HepG2 (cell line): Measurements from ENCODE around the gene ADGRE3. TPM values are rescaled to one million over a fixed set of nuclear protein-coding genes. Genes with fewer than 3 reads are reported as not detected.
A peak's percentile ranks its signal among the peaks of the same experiment; 100 is the strongest.

Source experiments
- ATAC-seq: fragments of 200-7000 bp; cut with Tn5 transposase; 3 replicates; pipeline ENCODE4 v1.9.1; 2020; ENCODE audit warnings: mild to moderate bottlenecking, moderate library complexity
- BruUV-seq: library from RNA; stranded (reverse); fragments of 400-500 nt; replicated peaks from 2 replicates; lab custom pipeline; 2021; lab: Mats Ljungman, UMichigan
- CTCF ChIA-PET: fragments of 300-600 bp; formaldehyde crosslinking; extraction: SDS; loops from one replicate; lab custom pipeline; 2021; ENCODE audit warnings: low total read pairs, inconsistent platforms, low intra/inter-chr PET ratio; lab: Yijun Ruan, JAX
- POLR2A ChIA-PET: fragments of 350-600 bp; sonication (Branson Sonifier 250); formaldehyde crosslinking; loops from one replicate; lab custom pipeline; 2020; ENCODE audit warnings: antibody characterized with exemption, inconsistent platforms; lab: Yijun Ruan, JAX
- DNase-seq: peaks from one replicate; pipeline ENCODE4 v3.0.0-alpha.2; 2015; ENCODE audit warnings: low spot score
- FAIRE-seq: peaks from 3 replicates; lab custom pipeline; 2011; peaks lifted over from hg19 to GRCh38; lab: Jason Lieb, UNC
- H2AFZ ChIP-seq: one replicate; pipeline ENCODE4 v1.6.1; 2011; ENCODE audit warnings: low read length, inconsistent platforms
- H3K27ac ChIP-seq: fragments of 300-600 bp; 3 replicates; pipeline ENCODE4 v1.8.0; 2011; ENCODE audit warnings: mixed run types, mild to moderate bottlenecking, mixed read lengths, low read length, inconsistent platforms; ENCODE audit not compliant: insufficient read depth; ENCODE audit errors: extremely low read length
- H3K27me3 ChIP-seq, 2 experiments: fragments of 200-600 bp in 1 of 2; 2 replicates in 1 of 2; 3 replicates in 1 of 2; pipeline versions ENCODE4 v1.6.0 to v1.8.0; 2011; ENCODE audit warnings: low read length in 2 of 2, mild to moderate bottlenecking in 2 of 2, moderate library complexity in 2 of 2, inconsistent platforms in 1 of 2; ENCODE audit not compliant: insufficient read depth in 2 of 2, control insufficient read depth in 1 of 2
- H3K36me3 ChIP-seq, 2 experiments: fragments of 200-600 bp in 1 of 2; replicated peaks in 1 of 2; 2 replicates in 1 of 2; 3 replicates in 1 of 2; pipeline versions ENCODE4 v1.5.1 to v1.8.0; 2011; ENCODE audit warnings: low read length in 2 of 2, inconsistent platforms in 1 of 2; ENCODE audit not compliant: insufficient read depth in 2 of 2, control insufficient read depth in 1 of 2
- H3K4me1 ChIP-seq: 2 replicates; pipeline ENCODE4 v1.5.1; 2012; ENCODE audit warnings: low read length, inconsistent platforms; ENCODE audit not compliant: insufficient read depth
- H3K4me2 ChIP-seq: 2 replicates; pipeline ENCODE4 v1.6.0; 2011; ENCODE audit warnings: low read depth, low read length, inconsistent platforms
- H3K4me3 ChIP-seq, 3 experiments: fragments of 200-600 bp in 1 of 3; sonication (generic), shearing (Covaris generic) in 1 of 3; replicated peaks in 1 of 3; 2 replicates each; pipeline ENCODE4 v1.5.1; 2011 to 2016; ENCODE audit warnings: low read length in 3 of 3, inconsistent platforms in 2 of 3, low read depth in 2 of 3, mild to moderate bottlenecking in 2 of 3, control low read depth in 1 of 3, mixed read lengths in 1 of 3; ENCODE audit not compliant: insufficient read depth in 1 of 3
- H3K79me2 ChIP-seq: one replicate; pipeline ENCODE4 v1.6.1; 2011; ENCODE audit warnings: low read length, inconsistent platforms; ENCODE audit not compliant: insufficient read depth
- H3K9ac ChIP-seq: 2 replicates; pipeline ENCODE4 v1.6.0; 2011; ENCODE audit warnings: mild to moderate bottlenecking, low read depth, low read length, inconsistent platforms; ENCODE audit not compliant: insufficient read depth
- H3K9me3 ChIP-seq: 2 replicates; pipeline ENCODE4 v1.5.1; 2012; ENCODE audit warnings: mild to moderate bottlenecking, low read length
- H4K20me1 ChIP-seq: 2 replicates; pipeline ENCODE4 v1.6.0; 2011; ENCODE audit warnings: inconsistent platforms, mild to moderate bottlenecking, low read length, moderate library complexity; ENCODE audit not compliant: insufficient read depth
- CBX1 ChIP-seq: IDR thresholded peaks from one replicate; pipeline ENCODE4 v1.6.1; 2016; ENCODE audit warnings: antibody characterized with exemption, low read depth
- CBX2 ChIP-seq, 2 experiments: fragments of 200-600 bp in 1 of 2; sonication (generic); formaldehyde crosslinking in 1 of 2; IDR thresholded peaks; 2 replicates each; pipeline versions ENCODE4 v1.7.0 to v1.8.1; 2018 to 2022; ENCODE audit warnings: low read depth in 2 of 2, low read length in 1 of 2, mild to moderate bottlenecking in 1 of 2, missing genetic modification reagents in 1 of 2
- FOXK1 ChIP-seq: sonication (generic); formaldehyde crosslinking; IDR thresholded peaks from 2 replicates; pipeline ENCODE4 v1.4.0; 2020; ENCODE audit warnings: low read depth, missing genetic modification reagents, borderline replicate concordance
- HNRNPLL ChIP-seq: fragments of 200-400 bp; formaldehyde crosslinking; IDR thresholded peaks from 2 replicates; pipeline ENCODE4 v1.6.1; 2017; ENCODE audit warnings: mild to moderate bottlenecking, low read depth, low read length; ENCODE audit not compliant: poor library complexity, severe bottlenecking
- MBNL3 ChIP-seq: fragments of 250-450 bp; sonication (Bioruptor Pico); conservative IDR thresholded peaks from 2 replicates; pipeline ENCODE4 v1.8.0; 2022; ENCODE audit warnings: mild to moderate bottlenecking, inconsistent platforms
- MED8 ChIP-seq: sonication (generic); formaldehyde crosslinking; IDR thresholded peaks from 2 replicates; pipeline ENCODE4 v1.8.1; 2023; ENCODE audit warnings: mild to moderate bottlenecking, missing genetic modification reagents; ENCODE audit not compliant: insufficient replicate concordance
- NR0B2 ChIP-seq: sonication (generic); formaldehyde crosslinking; IDR thresholded peaks from 2 replicates; pipeline ENCODE4 v1.4.0; 2020; ENCODE audit warnings: mild to moderate bottlenecking, missing genetic modification reagents
- PHF20 ChIP-seq: sonication (generic); formaldehyde crosslinking; IDR thresholded peaks from 2 replicates; pipeline ENCODE4 v1.5.0; 2020; ENCODE audit warnings: mild to moderate bottlenecking, missing genetic modification reagents
- STAT5B ChIP-seq: sonication (generic); formaldehyde crosslinking; IDR thresholded peaks from 2 replicates; pipeline ENCODE4 v1.4.0; 2020; ENCODE audit warnings: missing genetic modification reagents
- TEAD3 ChIP-seq: optimal IDR thresholded peaks from 2 replicates; pipeline ENCODE3; 2016; ENCODE audit warnings: borderline replicate concordance
- ZNF296 ChIP-seq: sonication (generic); formaldehyde crosslinking; conservative IDR thresholded peaks from 2 replicates; pipeline ENCODE4 v1.5.0; 2020; ENCODE audit warnings: mild to moderate bottlenecking, missing genetic modification reagents
- WGBS: methylation state at CpG from one replicate; pipeline ENCODE4 v1.1.6; 2017; ENCODE audit warnings: low lambda C conversion rate; 5-methylcytosine and 5-hydroxymethylcytosine counted together
- in situ Hi-C: cut with HindIII; loops from 2 replicates; pipeline ENCODE4 v1.10.0; 2017; ENCODE audit warnings: low pct_unique_long_range_greater_than_20kb; ENCODE audit not compliant: extremely low pct_ligation_motif_present
- intact Hi-C: fragments of 100-400 bp; cut with micrococcal nuclease; formaldehyde crosslinking; loops from one replicate; pipeline ENCODE4 v1.10.0; 2022; ENCODE audit not compliant: unreplicated experiment
- polyA plus RNA-seq, 8 experiments: library from polyadenylated mRNA; depleted of rRNA in 3 of 8; stranded (reverse) in 7 of 8; unstranded in 1 of 8; fragments of >200 nt; fragmentation: Illumina TruSeq in 4 of 8; extraction: Trizol in 4 of 8; gene quantifications; 2 replicates each; pipeline versions ENCODE4 v1.2.1 to v1.2.3, GENCODE V29; 2011 to 2016; ENCODE audit warnings: low read depth in 4 of 8, missing spikeins in 1 of 8, mixed read lengths in 1 of 8; ENCODE audit not compliant: insufficient read depth in 1 of 8
- total RNA-seq, 5 experiments: library from RNA; depleted of rRNA; stranded (reverse); fragments of >200 nt; fragmentation: Illumina TruSeq; extraction: Trizol; gene quantifications; 2 replicates each; pipeline ENCODE4 v1.2.3, GENCODE V29; 2016; ENCODE audit warnings: low read depth in 1 of 5
- TF ChIP-seq, protein P1 (sequence below): IDR thresholded peaks from 2 replicates; pipeline ENCODE4 v1.6.1; 2012; ENCODE audit warnings: inconsistent platforms
- TF ChIP-seq, protein P2 (sequence below): sonication (generic); formaldehyde crosslinking; IDR thresholded peaks from 2 replicates; pipeline ENCODE4 v1.8.1; 2023; ENCODE audit warnings: missing genetic modification reagents, mild to moderate bottlenecking, borderline replicate concordance
- TF ChIP-seq, protein P3 (sequence below): sonication (generic); formaldehyde crosslinking; IDR thresholded peaks from 2 replicates; pipeline ENCODE4 v1.4.0; 2020; ENCODE audit warnings: missing genetic modification reagents

Gene ADGRE3
- total and polyA plus RNA-seq, 2 of the 13 experiments (the other 11 are each of a cell fraction or from before 2014, with no cell fraction given), result not detected

- Histone ChIP-seq H3K4me1 (peaks cover 50% of the 10 kb centered on the region), H4K20me1 (no peaks in the 10 kb centered on the region), H3K27me3 (no peaks in the 10 kb centered on the region; a peak in 1 of 5 replicates), H3K9ac (peak within 1 kb of the TSS; percentile 85), H3K36me3 (peaks cover 2 to 5% of the 10 kb centered on the region in 2 experiments; a peak in 2 of 5 replicates), H3K79me2 (peaks cover 13% of the 10 kb centered on the region), H2AFZ (no peak within 1 kb of the TSS), H3K27ac (peak within 1 kb of the TSS; percentile 54), H3K4me3 (peak within 1 kb of the TSS; percentile 81 to 99 (median 94)), H3K9me3 (no peaks in the 10 kb centered on the region), H3K4me2 (peak within 1 kb of the TSS; percentile 80)
- in situ Hi-C loops (loop anchor here (5.0 kb wide), 1 partner anchor 115 kb away; no protein-coding TSS in a partner anchor), intact Hi-C loops (no loop called here)
- WGBS, result under 1% methylated on average over 19 of the region's 40 CpGs
- peak; percentile 95 for ATAC-seq
- POLR2A ChIA-PET, result interaction anchor here (0.6 to 4.6 kb wide), 9 partner anchors 18 to 435 kb away, joined by 3 to 40 read pairs (median 6); partner anchors contain the start of genes DNAJB1 and ZNF333
- peak; percentile 92 for FAIRE-seq
- CTCF ChIA-PET, result interaction anchor here (0.9 to 1.0 kb wide), 3 partner anchors 15 to 114 kb away, joined by 3 to 4 read pairs (median 3); no protein-coding TSS in a partner anchor
- TSS peak; percentile 72 for BruUV-seq
- DNase-seq, result peak; percentile 92
- TF ChIP-seq CBX1 (peak; percentile 91), STAT5B (no peak), FOXK1 (CRISPR knock-in tag) (peak; percentile 89), TEAD3 (peak; percentile 72), HNRNPLL (peak; percentile 46), ZNF296 (no peak), NR0B2 (CRISPR knock-in tag) (no peak), MED8 (CRISPR knock-in tag) (peak; percentile 61), PHF20 (CRISPR knock-in tag) (peak; percentile 97), CBX2 (IDR thresholded peaks at IDR 0.05; ENCODE audit: low read depth, low read length) (no peak), CBX2 (CRISPR knock-in tag; IDR thresholded peaks at IDR 0.05; ENCODE audit: low read depth) (no peak), MBNL3 (no peak)
- TF ChIP-seq, protein P1, sequence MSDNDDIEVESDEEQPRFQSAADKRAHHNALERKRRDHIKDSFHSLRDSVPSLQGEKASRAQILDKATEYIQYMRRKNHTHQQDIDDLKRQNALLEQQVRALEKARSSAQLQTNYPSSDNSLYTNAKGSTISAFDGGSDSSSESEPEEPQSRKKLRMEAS, result 0 out of 2 replicates have a peak, but pooled peaks have one; percentile 56
- TF ChIP-seq, protein P2, sequence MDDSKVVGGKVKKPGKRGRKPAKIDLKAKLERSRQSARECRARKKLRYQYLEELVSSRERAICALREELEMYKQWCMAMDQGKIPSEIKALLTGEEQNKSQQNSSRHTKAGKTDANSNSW (CRISPR knock-in tag), result peak; percentile 88; the same call in 1 of the 2 replicates
- TF ChIP-seq, protein P3, sequence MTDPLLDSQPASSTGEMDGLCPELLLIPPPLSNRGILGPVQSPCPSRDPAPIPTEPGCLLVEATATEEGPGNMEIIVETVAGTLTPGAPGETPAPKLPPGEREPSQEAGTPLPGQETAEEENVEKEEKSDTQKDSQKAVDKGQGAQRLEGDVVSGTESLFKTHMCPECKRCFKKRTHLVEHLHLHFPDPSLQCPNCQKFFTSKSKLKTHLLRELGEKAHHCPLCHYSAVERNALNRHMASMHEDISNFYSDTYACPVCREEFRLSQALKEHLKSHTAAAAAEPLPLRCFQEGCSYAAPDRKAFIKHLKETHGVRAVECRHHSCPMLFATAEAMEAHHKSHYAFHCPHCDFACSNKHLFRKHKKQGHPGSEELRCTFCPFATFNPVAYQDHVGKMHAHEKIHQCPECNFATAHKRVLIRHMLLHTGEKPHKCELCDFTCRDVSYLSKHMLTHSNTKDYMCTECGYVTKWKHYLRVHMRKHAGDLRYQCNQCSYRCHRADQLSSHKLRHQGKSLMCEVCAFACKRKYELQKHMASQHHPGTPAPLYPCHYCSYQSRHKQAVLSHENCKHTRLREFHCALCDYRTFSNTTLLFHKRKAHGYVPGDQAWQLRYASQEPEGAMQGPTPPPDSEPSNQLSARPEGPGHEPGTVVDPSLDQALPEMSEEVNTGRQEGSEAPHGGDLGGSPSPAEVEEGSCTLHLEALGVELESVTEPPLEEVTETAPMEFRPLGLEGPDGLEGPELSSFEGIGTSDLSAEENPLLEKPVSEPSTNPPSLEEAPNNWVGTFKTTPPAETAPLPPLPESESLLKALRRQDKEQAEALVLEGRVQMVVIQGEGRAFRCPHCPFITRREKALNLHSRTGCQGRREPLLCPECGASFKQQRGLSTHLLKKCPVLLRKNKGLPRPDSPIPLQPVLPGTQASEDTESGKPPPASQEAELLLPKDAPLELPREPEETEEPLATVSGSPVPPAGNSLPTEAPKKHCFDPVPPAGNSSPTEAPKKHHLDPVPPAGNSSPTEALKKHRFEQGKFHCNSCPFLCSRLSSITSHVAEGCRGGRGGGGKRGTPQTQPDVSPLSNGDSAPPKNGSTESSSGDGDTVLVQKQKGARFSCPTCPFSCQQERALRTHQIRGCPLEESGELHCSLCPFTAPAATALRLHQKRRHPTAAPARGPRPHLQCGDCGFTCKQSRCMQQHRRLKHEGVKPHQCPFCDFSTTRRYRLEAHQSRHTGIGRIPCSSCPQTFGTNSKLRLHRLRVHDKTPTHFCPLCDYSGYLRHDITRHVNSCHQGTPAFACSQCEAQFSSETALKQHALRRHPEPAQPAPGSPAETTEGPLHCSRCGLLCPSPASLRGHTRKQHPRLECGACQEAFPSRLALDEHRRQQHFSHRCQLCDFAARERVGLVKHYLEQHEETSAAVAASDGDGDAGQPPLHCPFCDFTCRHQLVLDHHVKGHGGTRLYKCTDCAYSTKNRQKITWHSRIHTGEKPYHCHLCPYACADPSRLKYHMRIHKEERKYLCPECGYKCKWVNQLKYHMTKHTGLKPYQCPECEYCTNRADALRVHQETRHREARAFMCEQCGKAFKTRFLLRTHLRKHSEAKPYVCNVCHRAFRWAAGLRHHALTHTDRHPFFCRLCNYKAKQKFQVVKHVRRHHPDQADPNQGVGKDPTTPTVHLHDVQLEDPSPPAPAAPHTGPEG (CRISPR knock-in tag), result peak; percentile 66; the same call in 1 of the 2 replicates
Measured at GRCh38 chr19:14571695-14572490, 102.8 kb downstream of the ADGRE3 start, which contains the start of gene NDUFB7. NDUFB7 (minus strand) TSS chr19:14572066; CDS start chr19:14572000, 66 bp downstream.
